ENCODE data around the gene CTDNEP1. TPM values are rescaled to one million over a fixed set of nuclear protein-coding genes. Genes with fewer than 3 reads are reported as not detected.

The CTDNEP1 gene
- total and polyA plus RNA-seq, 2 donors (not counting 3 experiments of a cell fraction or from before 2014, with no cell fraction given) = 130 to 143 TPM

GRCh38 chr17:7290685-7291084, 39.2 kb upstream of the CTDNEP1 start:
- FAIRE-seq (no peak), DNase-seq (ENCODE audit: low read depth, low spot score) (no peak)
- CTCF ChIA-PET = interaction anchor here (1.6 kb wide), 2 partner anchors 10 to 245 kb away, joined by 5 to 9 read pairs; partner anchors contain the start of gene SLC2A4
- Histone ChIP-seq H3K36me3 (ENCODE audit: control insufficient read depth in 2 of 2, extremely low read depth in 1 of 2, insufficient read depth in 2 of 2, low read length in 2 of 2) (no peaks in the 10 kb centered on the region), H3K4me1 (ENCODE audit: control insufficient read depth, extremely low read depth, insufficient read depth, low read length) (peaks cover 3% of the 10 kb centered on the region), H3K4me3 (replicated peaks in 1 of 3; ENCODE audit: insufficient read depth in 1 of 3, low read depth in 1 of 3, low read length in 3 of 3) (no peak overlapping the region), H2AFZ (ENCODE audit: low read depth, low read length) (no peak overlapping the region), H3K4me2 (ENCODE audit: insufficient read depth, low read length) (no peak overlapping the region), H4K20me1 (replicated peaks; ENCODE audit: control insufficient read depth, extremely low read depth, insufficient read depth, low read length) (no peaks in the 10 kb centered on the region), H3K9ac (replicated peaks; ENCODE audit: extremely low read depth, insufficient read depth, low read length) (no peak overlapping the region), H3K9me1 (replicated peaks; ENCODE audit: control insufficient read depth, extremely low read depth, insufficient read depth, low read length) (no peaks in the 10 kb centered on the region), H3K27me3 (ENCODE audit: control insufficient read depth in 2 of 2, insufficient read depth in 2 of 2, low read length in 2 of 2) (peaks cover 20 to 40% of the 10 kb centered on the region in 2 experiments), H3K27ac (ENCODE audit: insufficient read depth, low read depth, low read length) (no peak overlapping the region), H3K79me2 (ENCODE audit: control insufficient read depth, insufficient read depth, low read length) (no peaks in the 10 kb centered on the region), H3K9me3 (replicated peaks; ENCODE audit: control insufficient read depth, insufficient read depth, low read length) (no peaks in the 10 kb centered on the region)
- intact Hi-C loops (cut with micrococcal nuclease) = no loop called here
- dilution Hi-C loops (cut with MboI; ENCODE audit: extremely low pct_ligation_motif_present, low sequenced_read_pairs) = no loop called here
- POLR2A ChIA-PET = no interaction called here
- TF ChIP-seq, protein P1, sequence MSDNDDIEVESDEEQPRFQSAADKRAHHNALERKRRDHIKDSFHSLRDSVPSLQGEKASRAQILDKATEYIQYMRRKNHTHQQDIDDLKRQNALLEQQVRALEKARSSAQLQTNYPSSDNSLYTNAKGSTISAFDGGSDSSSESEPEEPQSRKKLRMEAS (IDR thresholded peaks at IDR 0.05; ENCODE audit: insufficient read depth, insufficient read length) = no peak
- TF ChIP-seq POLR2AphosphoS5 (IDR thresholded peaks at IDR 0.05; ENCODE audit: insufficient read depth, low read depth, low read length) = no peak
- no peak for TF ChIP-seq POLR2A (IDR thresholded peaks at IDR 0.05; ENCODE audit: low read depth, low read length)
- no peak for TF ChIP-seq GATA2 (IDR thresholded peaks at IDR 0.05; ENCODE audit: insufficient read depth, insufficient read length, low read depth, low read length)
- no peak for TF ChIP-seq EZH2 (IDR thresholded peaks at IDR 0.05; ENCODE audit: borderline replicate concordance, low read depth, low read length, severe bottlenecking)
- no peak for TF ChIP-seq FOS (IDR thresholded peaks at IDR 0.05; ENCODE audit: borderline replicate concordance, insufficient read depth, low read length)
- BruUV-seq (replicated peaks) = no TSS peak

DNA sequence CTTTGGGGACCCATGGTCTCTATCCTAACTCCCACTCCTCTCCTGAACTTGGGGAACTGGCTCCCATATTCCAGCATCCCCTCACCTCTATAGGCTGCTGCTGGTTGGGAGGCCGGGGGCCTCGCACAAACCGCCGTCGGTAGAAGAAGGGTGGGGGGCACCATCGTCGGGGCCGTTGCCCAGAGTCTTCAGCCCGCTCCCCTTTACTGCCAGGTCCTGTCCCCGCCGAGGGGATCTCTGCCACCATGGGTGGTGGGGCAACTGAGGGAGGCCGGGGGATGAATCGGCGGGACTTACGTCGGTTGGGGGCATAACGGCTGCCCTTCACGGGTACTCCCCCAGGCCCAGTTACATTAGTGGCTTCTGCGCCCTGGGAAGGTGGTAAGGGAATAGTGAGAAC, 38.6 kb upstream of the CTDNEP1 start:
- no peak overlapping the region for H3K9ac ChIP-seq (replicated peaks; ENCODE audit: extremely low read depth, insufficient read depth, low read length)
- H3K36me3 ChIP-seq (ENCODE audit: control insufficient read depth in 2 of 2, extremely low read depth in 1 of 2, insufficient read depth in 2 of 2, low read length in 2 of 2) = no peaks in the 10 kb centered on the region
- no peak for FAIRE-seq
- H3K9me3 ChIP-seq (replicated peaks; ENCODE audit: control insufficient read depth, insufficient read depth, low read length) = no peaks in the 10 kb centered on the region
- intact Hi-C loops (cut with micrococcal nuclease) (no loop called here), dilution Hi-C loops (cut with MboI; ENCODE audit: extremely low pct_ligation_motif_present, low sequenced_read_pairs) (no loop called here)
- H4K20me1 ChIP-seq (replicated peaks; ENCODE audit: control insufficient read depth, extremely low read depth, insufficient read depth, low read length) = no peaks in the 10 kb centered on the region
- H3K4me3 ChIP-seq (replicated peaks in 1 of 3; ENCODE audit: insufficient read depth in 1 of 3, low read depth in 1 of 3, low read length in 3 of 3) = no peak overlapping the region
- no peak overlapping the region for H3K27ac ChIP-seq (ENCODE audit: insufficient read depth, low read depth, low read length)
- no peak for TF ChIP-seq POLR2A (IDR thresholded peaks at IDR 0.05; ENCODE audit: low read depth, low read length)
- no peak for TF ChIP-seq EZH2 (IDR thresholded peaks at IDR 0.05; ENCODE audit: borderline replicate concordance, low read depth, low read length, severe bottlenecking)
- TF ChIP-seq POLR2AphosphoS5 (IDR thresholded peaks at IDR 0.05; ENCODE audit: insufficient read depth, low read depth, low read length) = no peak
- TF ChIP-seq, protein P1 (IDR thresholded peaks at IDR 0.05; ENCODE audit: insufficient read depth, insufficient read length) = no peak
- TF ChIP-seq, protein P2, sequence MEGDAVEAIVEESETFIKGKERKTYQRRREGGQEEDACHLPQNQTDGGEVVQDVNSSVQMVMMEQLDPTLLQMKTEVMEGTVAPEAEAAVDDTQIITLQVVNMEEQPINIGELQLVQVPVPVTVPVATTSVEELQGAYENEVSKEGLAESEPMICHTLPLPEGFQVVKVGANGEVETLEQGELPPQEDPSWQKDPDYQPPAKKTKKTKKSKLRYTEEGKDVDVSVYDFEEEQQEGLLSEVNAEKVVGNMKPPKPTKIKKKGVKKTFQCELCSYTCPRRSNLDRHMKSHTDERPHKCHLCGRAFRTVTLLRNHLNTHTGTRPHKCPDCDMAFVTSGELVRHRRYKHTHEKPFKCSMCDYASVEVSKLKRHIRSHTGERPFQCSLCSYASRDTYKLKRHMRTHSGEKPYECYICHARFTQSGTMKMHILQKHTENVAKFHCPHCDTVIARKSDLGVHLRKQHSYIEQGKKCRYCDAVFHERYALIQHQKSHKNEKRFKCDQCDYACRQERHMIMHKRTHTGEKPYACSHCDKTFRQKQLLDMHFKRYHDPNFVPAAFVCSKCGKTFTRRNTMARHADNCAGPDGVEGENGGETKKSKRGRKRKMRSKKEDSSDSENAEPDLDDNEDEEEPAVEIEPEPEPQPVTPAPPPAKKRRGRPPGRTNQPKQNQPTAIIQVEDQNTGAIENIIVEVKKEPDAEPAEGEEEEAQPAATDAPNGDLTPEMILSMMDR (IDR thresholded peaks at IDR 0.05; ENCODE audit: extremely low read depth in 1 of 2, insufficient read depth in 1 of 2, low read depth in 1 of 2, low read length in 2 of 2) = no peak
- no peak for TF ChIP-seq JUN (IDR thresholded peaks at IDR 0.05; ENCODE audit: borderline replicate concordance, insufficient read depth, insufficient read length, low read depth)
- no peak for TF ChIP-seq FOS (IDR thresholded peaks at IDR 0.05; ENCODE audit: borderline replicate concordance, insufficient read depth, low read length)
- no peak for TF ChIP-seq GATA2 (IDR thresholded peaks at IDR 0.05; ENCODE audit: insufficient read depth, insufficient read length, low read depth, low read length)
- no peak for TF ChIP-seq MYC (IDR thresholded peaks at IDR 0.05; ENCODE audit: low read depth, low read length)
- no peaks in the 10 kb centered on the region for H3K79me2 ChIP-seq (ENCODE audit: control insufficient read depth, insufficient read depth, low read length)
- no peak overlapping the region for H2AFZ ChIP-seq (ENCODE audit: low read depth, low read length)
- ChIA-PET CTCF (interaction anchor here (10.2 kb wide), 1 partner anchor 7 kb away, joined by 170 read pairs; no protein-coding TSS in a partner anchor), POLR2A (no interaction called here)
- DNase-seq (ENCODE audit: low read depth, low spot score) = no peak
- no peak overlapping the region for H3K4me2 ChIP-seq (ENCODE audit: insufficient read depth, low read length)
- H3K4me1 ChIP-seq (ENCODE audit: control insufficient read depth, extremely low read depth, insufficient read depth, low read length) = peaks cover 3% of the 10 kb centered on the region
- H3K9me1 ChIP-seq (replicated peaks; ENCODE audit: control insufficient read depth, extremely low read depth, insufficient read depth, low read length) = no peaks in the 10 kb centered on the region
- no TSS peak for BruUV-seq (replicated peaks)
- H3K27me3 ChIP-seq (ENCODE audit: control insufficient read depth in 2 of 2, insufficient read depth in 2 of 2, low read length in 2 of 2) = peaks cover 20 to 40% of the 10 kb centered on the region in 2 experiments

All from endothelial cell of umbilical vein (primary cell).